IMR-90 (cell line): Measurements from ENCODE around the gene SPATA17. TPM values are rescaled to one million over a fixed set of nuclear protein-coding genes. Genes with fewer than 3 reads are reported as not detected.

Experiments
- ATAC-seq: fragments of 200-7000 bp; cut with Tn5 transposase; 2 replicates; pipeline ENCODE4 v1.9.1; 2020; ENCODE audit warnings: low read depth, mild to moderate bottlenecking, moderate library complexity
- BruUV-seq: library from RNA; stranded (reverse); fragments of 400-500 nt; replicated peaks from 2 replicates; lab custom pipeline; 2021; lab: Mats Ljungman, UMichigan
- CTCF ChIA-PET: fragments of 300-600 bp; formaldehyde crosslinking; extraction: SDS; loops from one replicate; lab custom pipeline; 2021; ENCODE audit warnings: antibody characterized with exemption; lab: Yijun Ruan, JAX
- POLR2A ChIA-PET: fragments of 300-600 bp; sonication (Branson Sonifier 250); formaldehyde crosslinking; loops from one replicate; lab custom pipeline; 2022; ENCODE audit warnings: antibody characterized with exemption; ENCODE audit not compliant: unreplicated experiment; lab: Charles Lee
- DNase-seq: peaks from one replicate; pipeline ENCODE4 v3.0.0; 2013
- H2AFZ ChIP-seq: replicated peaks from 2 replicates; pipeline ENCODE3; 2013; ENCODE audit warnings: low read length, mild to moderate bottlenecking; ENCODE audit not compliant: poor library complexity
- H2AK5ac ChIP-seq: 2 replicates; pipeline ENCODE4 v1.6.1; 2013; ENCODE audit warnings: low read depth, low read length, inconsistent platforms
- H2AK9ac ChIP-seq: replicated peaks from 2 replicates; pipeline ENCODE3; 2013; ENCODE audit warnings: mild to moderate bottlenecking, low read depth, low read length, moderate library complexity; ENCODE audit not compliant: poor library complexity
- H2BK120ac ChIP-seq: 2 replicates; pipeline ENCODE4 v1.6.1; 2013; ENCODE audit warnings: low read depth, low read length, inconsistent platforms
- H2BK15ac ChIP-seq: 3 replicates; pipeline ENCODE4 v1.6.1; 2013; ENCODE audit warnings: low read depth, low read length, inconsistent platforms
- H2BK20ac ChIP-seq: 2 replicates; pipeline ENCODE4 v1.6.1; 2013; ENCODE audit warnings: low read depth, mild to moderate bottlenecking, inconsistent platforms, low read length, moderate library complexity
- H2BK5ac ChIP-seq: 2 replicates; pipeline ENCODE4 v1.6.1; 2013; ENCODE audit warnings: mild to moderate bottlenecking, low read depth, low read length, inconsistent platforms; ENCODE audit not compliant: poor library complexity, severe bottlenecking
- H3K14ac ChIP-seq: replicated peaks from 2 replicates; pipeline ENCODE4 v1.6.1; 2013; ENCODE audit warnings: low read depth, low read length, inconsistent platforms
- H3K18ac ChIP-seq: 2 replicates; pipeline ENCODE4 v1.6.1; 2013; ENCODE audit warnings: low read depth, low read length, control low read depth
- H3K23ac ChIP-seq: 2 replicates; pipeline ENCODE4 v1.6.1; 2013; ENCODE audit warnings: low read depth, low read length, inconsistent platforms
- H3K27ac ChIP-seq: 2 replicates; pipeline ENCODE4 v1.5.1; 2013; ENCODE audit warnings: mild to moderate bottlenecking, control low read depth, low read length; ENCODE audit not compliant: insufficient read depth
- H3K27me3 ChIP-seq: 2 replicates; pipeline ENCODE4 v1.6.1; 2013; ENCODE audit warnings: low read length; ENCODE audit not compliant: control insufficient read depth, insufficient read depth
- H3K36me3 ChIP-seq: 2 replicates; pipeline ENCODE4 v1.6.1; 2013; ENCODE audit warnings: low read length, mixed read lengths; ENCODE audit not compliant: control insufficient read depth, insufficient read depth
- H3K4ac ChIP-seq: 2 replicates; pipeline ENCODE4 v1.6.1; 2013; ENCODE audit warnings: low read depth, low read length, inconsistent platforms
- H3K4me1 ChIP-seq: 2 replicates; pipeline ENCODE4 v1.6.1; 2013; ENCODE audit warnings: low read length, mixed read lengths; ENCODE audit not compliant: control insufficient read depth, insufficient read depth
- H3K4me2 ChIP-seq: 2 replicates; pipeline ENCODE4 v1.6.1; 2013; ENCODE audit warnings: low read depth, mild to moderate bottlenecking, control low read depth, low read length, moderate library complexity
- H3K4me3 ChIP-seq: 2 replicates; pipeline ENCODE4 v1.5.1; 2013; ENCODE audit warnings: low read depth, mild to moderate bottlenecking, control low read depth, low read length, moderate library complexity; ENCODE audit not compliant: insufficient read depth
- H3K56ac ChIP-seq: 2 replicates; pipeline ENCODE4 v1.6.1; 2013; ENCODE audit warnings: low read length, inconsistent platforms; ENCODE audit not compliant: insufficient read depth; ENCODE audit errors: extremely low read depth
- H3K79me1 ChIP-seq, 2 experiments: 2 replicates each; pipeline ENCODE4 v1.6.1; 2013; ENCODE audit warnings: low read length in 2 of 2, inconsistent platforms in 1 of 2, low read depth in 1 of 2
- H3K9ac ChIP-seq: 2 replicates; pipeline ENCODE4 v1.6.1; 2013; ENCODE audit warnings: low read depth, low read length, control low read depth
- H3K9me1 ChIP-seq: 2 replicates; pipeline ENCODE4 v1.6.1; 2013; ENCODE audit warnings: low read length, inconsistent platforms; ENCODE audit not compliant: insufficient read depth
- H3K9me3 ChIP-seq: 2 replicates; pipeline ENCODE4 v1.6.1; 2013; ENCODE audit warnings: low read length; ENCODE audit not compliant: control insufficient read depth, insufficient read depth
- H4K20me1 ChIP-seq: 2 replicates; pipeline ENCODE4 v1.6.1; 2013; ENCODE audit warnings: low read length, inconsistent platforms; ENCODE audit not compliant: insufficient read depth
- H4K5ac ChIP-seq: 2 replicates; pipeline ENCODE4 v1.6.1; 2013; ENCODE audit warnings: mild to moderate bottlenecking, low read depth, low read length, control low read depth
- H4K8ac ChIP-seq, 2 experiments: 2 replicates each; pipeline ENCODE4 v1.6.1; 2013; ENCODE audit warnings: low read depth in 2 of 2, low read length in 2 of 2, control low read depth in 1 of 2, inconsistent platforms in 1 of 2
- H4K91ac ChIP-seq: 2 replicates; pipeline ENCODE4 v1.6.1; 2013; ENCODE audit warnings: low read depth, low read length, inconsistent platforms; ENCODE audit not compliant: insufficient read depth
- MAZ ChIP-seq: IDR thresholded peaks from 2 replicates; pipeline ENCODE4 v1.6.1; 2012; ENCODE audit warnings: low read depth, mild to moderate bottlenecking, low read length, improper control_type of control experiment, moderate library complexity, borderline replicate concordance
- RAD21 ChIP-seq: IDR thresholded peaks from 2 replicates; pipeline ENCODE4 v1.6.1; 2012; ENCODE audit warnings: low read length, improper control_type of control experiment
- RCOR1 ChIP-seq: IDR thresholded peaks from 2 replicates; pipeline ENCODE4 v1.6.1; 2012; ENCODE audit warnings: mild to moderate bottlenecking, low read length, improper control_type of control experiment; ENCODE audit not compliant: insufficient replicate concordance
- WGBS, 2 experiments: methylation state at CpG; one replicate each; pipeline versions ENCODE4 v1.1.5 to v1.1.7; 2013; ENCODE audit warnings: missing lambda C conversion rate in 2 of 2; ENCODE audit not compliant: insufficient read length in 1 of 2; ENCODE audit errors: extremely low coverage in 2 of 2; 5-methylcytosine and 5-hydroxymethylcytosine counted together
- dilution Hi-C: fragments of 300-500 bp; cut with HindIII; formaldehyde crosslinking; loops from one replicate; pipeline ENCODE4 v1.14.3; 2018; ENCODE audit warnings: low sequenced_read_pairs; ENCODE audit not compliant: unreplicated experiment
- in situ Hi-C: fragments of 300-500 bp; cut with MboI; formaldehyde crosslinking; loops from 3 replicates; pipeline ENCODE4 v1.14.3; 2019; ENCODE audit warnings: low sequenced_read_pairs, inconsistent platforms, mixed read lengths
- intact Hi-C: fragments of 100-400 bp; cut with micrococcal nuclease; formaldehyde crosslinking; loops from 2 replicates; pipeline ENCODE4 v1.10.0; 2022
- polyA plus RNA-seq, 3 experiments: library from polyadenylated mRNA; depleted of rRNA; stranded (reverse); fragments of >200 nt; gene quantifications; 2 replicates each; pipeline ENCODE4 v1.2.3, GENCODE V29; 2012; ENCODE audit warnings: low replicate concordance in 1 of 3
- total RNA-seq: library from RNA; depleted of rRNA; stranded (reverse); fragments of >200 nt; gene quantifications from 2 replicates; pipeline ENCODE4 v1.2.3, GENCODE V29; 2012

Gene SPATA17
- total and polyA plus RNA-seq, 2 of the 4 experiments (the other 2 are of a cell fraction): 0.03 to 0.18 TPM

DNA sequence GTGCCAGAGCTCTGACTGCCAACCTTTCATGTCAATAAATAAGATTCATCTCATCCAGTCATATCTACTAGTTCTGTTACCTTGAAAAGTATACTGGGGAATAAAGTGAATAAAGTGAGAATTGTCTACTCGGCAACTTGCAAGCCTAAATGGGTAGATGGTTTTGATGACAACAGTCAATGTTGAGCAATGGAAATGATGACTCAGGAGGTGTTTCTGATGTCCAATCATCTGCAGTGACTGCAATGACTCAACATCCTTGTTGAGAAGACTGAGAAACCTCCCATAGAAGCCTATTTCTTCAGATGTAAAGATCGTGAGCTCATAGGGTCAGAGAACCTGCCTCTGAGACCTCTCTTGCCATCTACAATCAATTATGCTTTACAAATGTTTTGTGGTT is 276.4 kb downstream of the SPATA17 start:
- ATAC-seq (no peak), DNase-seq (peak; percentile 12)
- Histone ChIP-seq H2BK15ac (no peak overlapping the region), H3K9ac (no peak overlapping the region), H4K20me1 (no peaks in the 10 kb centered on the region), H3K27me3 (no peaks in the 10 kb centered on the region), H3K4me3 (no peak overlapping the region), H2BK120ac (no peak overlapping the region), H3K4me1 (no peaks in the 10 kb centered on the region), H2AK9ac (no peak overlapping the region), H3K56ac (no peak overlapping the region), H3K14ac (no peak overlapping the region), H2BK20ac (no peak overlapping the region), H3K27ac (no peak overlapping the region), H4K5ac (no peak overlapping the region), H3K4ac (no peak overlapping the region), H2AK5ac (no peak overlapping the region), H2AFZ (no peak overlapping the region), H3K9me3 (0 out of 2 replicates have a peak, but pooled peaks cover 1% of the 10 kb centered on the region), H3K23ac (no peak overlapping the region), H4K8ac (no peak overlapping the region), H3K79me1 (no peaks in the 10 kb centered on the region), H3K9me1 (no peaks in the 10 kb centered on the region), H3K4me2 (no peak overlapping the region), H4K91ac (no peak overlapping the region), H2BK5ac (no peak overlapping the region), H3K18ac (no peak overlapping the region), H3K36me3 (no peaks in the 10 kb centered on the region)
- no CpG with 5 or more reads among the region's 2 CpGs for WGBS, 2 experiments
- intact Hi-C loops (no loop called here), dilution Hi-C loops (no loop called here), in situ Hi-C loops (no loop called here)
- ChIA-PET CTCF (no interaction called here), POLR2A (no interaction called here)
- TF ChIP-seq RCOR1: no peak
- no peak for TF ChIP-seq RAD21
- no peak for TF ChIP-seq MAZ
- BruUV-seq: no TSS peak
